Measurements from ENCODE around the gene PI3.

The PI3 gene

GRCh38 chr20:45187693-45188092 lies 13.0 kb downstream of the PI3 start:
- no peak for DNase-seq (ENCODE audit: low read depth)
- TF ChIP-seq, protein P1, sequence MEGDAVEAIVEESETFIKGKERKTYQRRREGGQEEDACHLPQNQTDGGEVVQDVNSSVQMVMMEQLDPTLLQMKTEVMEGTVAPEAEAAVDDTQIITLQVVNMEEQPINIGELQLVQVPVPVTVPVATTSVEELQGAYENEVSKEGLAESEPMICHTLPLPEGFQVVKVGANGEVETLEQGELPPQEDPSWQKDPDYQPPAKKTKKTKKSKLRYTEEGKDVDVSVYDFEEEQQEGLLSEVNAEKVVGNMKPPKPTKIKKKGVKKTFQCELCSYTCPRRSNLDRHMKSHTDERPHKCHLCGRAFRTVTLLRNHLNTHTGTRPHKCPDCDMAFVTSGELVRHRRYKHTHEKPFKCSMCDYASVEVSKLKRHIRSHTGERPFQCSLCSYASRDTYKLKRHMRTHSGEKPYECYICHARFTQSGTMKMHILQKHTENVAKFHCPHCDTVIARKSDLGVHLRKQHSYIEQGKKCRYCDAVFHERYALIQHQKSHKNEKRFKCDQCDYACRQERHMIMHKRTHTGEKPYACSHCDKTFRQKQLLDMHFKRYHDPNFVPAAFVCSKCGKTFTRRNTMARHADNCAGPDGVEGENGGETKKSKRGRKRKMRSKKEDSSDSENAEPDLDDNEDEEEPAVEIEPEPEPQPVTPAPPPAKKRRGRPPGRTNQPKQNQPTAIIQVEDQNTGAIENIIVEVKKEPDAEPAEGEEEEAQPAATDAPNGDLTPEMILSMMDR (conservative IDR thresholded peaks at IDR 0.05; ENCODE audit: low read depth, low read length) = no peak
- no peak overlapping the region for H3K4me3 ChIP-seq (ENCODE audit: low read length)

GRCh38 chr20:45189067-45189609 lies 14.4 kb downstream of the PI3 start:
- no peak overlapping the region for H3K4me3 ChIP-seq (ENCODE audit: low read length)
- no peak for DNase-seq (ENCODE audit: low read depth)
- TF ChIP-seq, protein P1 (conservative IDR thresholded peaks at IDR 0.05; ENCODE audit: low read depth, low read length) = no peak

DNA sequence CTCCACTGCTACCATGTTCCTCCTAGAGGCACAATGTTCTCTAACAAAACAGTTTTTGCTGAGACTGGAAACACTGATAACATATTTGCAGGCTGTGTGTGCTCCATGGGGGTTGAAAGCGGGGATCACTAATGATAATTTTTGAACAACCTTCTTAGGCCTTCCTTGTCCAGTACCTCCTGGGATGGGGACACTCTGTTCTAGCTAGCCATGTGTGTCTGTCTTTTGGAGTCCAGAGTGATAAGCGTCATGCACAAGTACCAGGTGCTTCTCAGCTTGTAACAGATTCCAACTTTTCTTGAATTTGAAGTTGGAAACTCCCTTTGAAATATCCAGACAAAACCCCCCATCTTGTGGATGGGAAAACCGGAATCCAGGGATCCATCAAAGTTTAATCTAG lies 15.2 kb downstream of the PI3 start:
- DNase-seq (ENCODE audit: low read depth) = no peak
- TF ChIP-seq, protein P1 (conservative IDR thresholded peaks at IDR 0.05; ENCODE audit: low read depth, low read length) = no peak
- H3K4me3 ChIP-seq (ENCODE audit: low read length) = no peak overlapping the region

GRCh38 chr20:45191926-45192325 lies 17.2 kb downstream of the PI3 start:
- TF ChIP-seq, protein P1 (conservative IDR thresholded peaks at IDR 0.05; ENCODE audit: low read depth, low read length) = no peak
- no peak for DNase-seq (ENCODE audit: low read depth)
- H3K4me3 ChIP-seq (ENCODE audit: low read length) = no peak overlapping the region

GRCh38 chr20:45193331-45193730 lies 18.6 kb downstream of the PI3 start:
- TF ChIP-seq, protein P1 (conservative IDR thresholded peaks at IDR 0.05; ENCODE audit: low read depth, low read length) = no peak
- DNase-seq (ENCODE audit: low read depth) = no peak
- H3K4me3 ChIP-seq (ENCODE audit: low read length) = no peak overlapping the region

DNA sequence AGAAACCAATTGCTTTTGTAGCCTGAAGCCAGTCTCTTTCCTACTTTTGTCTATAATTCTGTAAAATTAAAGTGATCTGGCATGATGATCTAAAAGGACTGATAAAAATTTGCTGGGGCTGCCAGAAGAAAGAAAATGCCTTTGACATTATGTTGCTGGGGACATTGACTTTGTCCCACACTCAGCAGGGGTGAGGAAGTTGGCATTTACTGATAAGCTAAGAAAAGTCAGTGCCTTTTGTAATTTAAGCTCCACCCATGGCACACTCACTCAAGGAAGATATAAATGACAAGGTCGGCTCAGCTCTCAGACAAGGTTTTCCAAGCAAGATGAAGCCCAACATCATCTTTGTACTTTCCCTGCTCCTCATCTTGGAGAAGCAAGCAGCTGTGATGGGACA lies 32.0 kb downstream of the PI3 start, which contains the start of gene SEMG1:
TSS of gene SEMG1 (plus strand) at position 309 of the 400 bp plus-strand sequence. CDS start at position 330, 21 bp downstream.
- TF ChIP-seq, protein P1 (conservative IDR thresholded peaks at IDR 0.05; ENCODE audit: low read depth, low read length) = no peak
- no peak for DNase-seq (ENCODE audit: low read depth)
- no peak within 1 kb of the TSS for H3K4me3 ChIP-seq (ENCODE audit: low read length)

DNA sequence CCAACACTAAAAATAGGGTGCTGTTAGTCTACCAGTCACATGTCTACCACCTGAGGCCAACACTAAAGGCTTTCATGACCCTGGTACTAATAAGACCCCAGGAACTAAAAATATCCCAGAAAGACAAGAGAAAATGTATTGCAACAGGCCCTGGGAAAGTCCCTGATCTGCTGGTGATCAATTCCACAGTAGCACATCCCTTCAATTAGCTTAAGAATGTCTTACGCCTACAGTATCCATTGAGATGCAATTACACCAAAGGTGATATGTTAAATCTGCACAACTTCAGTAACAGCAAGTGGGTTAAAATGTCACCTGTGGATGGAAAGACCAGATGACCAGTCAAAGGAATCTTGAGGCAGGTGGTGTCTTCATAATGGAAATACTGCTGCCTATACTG lies 35.2 kb downstream of the PI3 start:
- TF ChIP-seq, protein P1 (conservative IDR thresholded peaks at IDR 0.05; ENCODE audit: low read depth, low read length) = no peak
- no peak for DNase-seq (ENCODE audit: low read depth)
- H3K4me3 ChIP-seq (ENCODE audit: low read length) = no peak overlapping the region
